ENCODE data around the gene CTIF.

CTIF gene

DNA sequence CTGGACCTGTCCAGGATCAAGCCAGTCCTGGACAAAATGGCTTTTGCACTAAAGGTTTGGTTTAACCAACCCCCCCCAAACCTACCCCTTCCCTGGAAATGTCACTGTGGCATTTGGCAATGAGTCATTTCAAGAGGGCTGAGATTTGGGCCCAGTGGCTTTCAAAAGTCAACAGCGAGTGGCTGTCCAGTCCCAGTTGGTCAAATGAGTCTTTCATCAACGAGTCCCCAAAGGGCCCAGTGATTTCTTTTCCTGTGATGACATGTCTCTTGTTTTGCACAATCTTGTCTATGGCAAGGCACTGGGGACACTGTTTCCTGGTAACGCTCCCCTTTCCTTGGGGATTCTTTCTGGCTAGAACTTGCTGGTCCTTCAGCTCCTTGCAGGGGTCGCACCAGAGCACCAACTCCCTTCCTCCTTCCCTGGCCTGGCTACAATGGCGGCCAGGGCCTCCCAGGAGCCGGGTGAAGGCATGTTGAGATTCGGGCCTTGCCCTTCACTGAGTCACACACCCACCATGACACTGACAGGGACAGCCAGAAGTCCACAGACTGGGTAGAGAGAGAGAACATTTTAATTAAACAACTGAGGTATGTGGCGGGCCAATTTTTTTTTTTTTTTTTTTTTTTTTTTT is 324.7 kb downstream of the CTIF start:
- Histone ChIP-seq H2AFZ (ENCODE audit: low read depth, low read length) (no peak overlapping the region), H3K4me1 (ENCODE audit: low read length) (peaks cover 9% of the 10 kb centered on the region), H3K9ac (ENCODE audit: low read length) (no peak overlapping the region), H4K20me1 (ENCODE audit: insufficient read depth, low read length) (no peaks in the 10 kb centered on the region), H3K27me3 (ENCODE audit: low read depth, low read length) (no peaks in the 10 kb centered on the region), H3K4me3 (ENCODE audit: low read length) (no peak overlapping the region), H3K27ac (ENCODE audit: low read length) (no peak overlapping the region), H3K36me3 (replicated peaks; ENCODE audit: low read depth, low read length) (peaks cover 10% of the 10 kb centered on the region), H3K79me2 (ENCODE audit: low read length) (no peaks in the 10 kb centered on the region), H3K9me3 (ENCODE audit: insufficient read depth, low read length) (no peaks in the 10 kb centered on the region), H3K4me2 (ENCODE audit: low read length) (no peak overlapping the region)
- no peak for TF ChIP-seq EZH2phosphoT487 (IDR thresholded peaks at IDR 0.05; ENCODE audit: low read depth)
- TF ChIP-seq, protein P1, sequence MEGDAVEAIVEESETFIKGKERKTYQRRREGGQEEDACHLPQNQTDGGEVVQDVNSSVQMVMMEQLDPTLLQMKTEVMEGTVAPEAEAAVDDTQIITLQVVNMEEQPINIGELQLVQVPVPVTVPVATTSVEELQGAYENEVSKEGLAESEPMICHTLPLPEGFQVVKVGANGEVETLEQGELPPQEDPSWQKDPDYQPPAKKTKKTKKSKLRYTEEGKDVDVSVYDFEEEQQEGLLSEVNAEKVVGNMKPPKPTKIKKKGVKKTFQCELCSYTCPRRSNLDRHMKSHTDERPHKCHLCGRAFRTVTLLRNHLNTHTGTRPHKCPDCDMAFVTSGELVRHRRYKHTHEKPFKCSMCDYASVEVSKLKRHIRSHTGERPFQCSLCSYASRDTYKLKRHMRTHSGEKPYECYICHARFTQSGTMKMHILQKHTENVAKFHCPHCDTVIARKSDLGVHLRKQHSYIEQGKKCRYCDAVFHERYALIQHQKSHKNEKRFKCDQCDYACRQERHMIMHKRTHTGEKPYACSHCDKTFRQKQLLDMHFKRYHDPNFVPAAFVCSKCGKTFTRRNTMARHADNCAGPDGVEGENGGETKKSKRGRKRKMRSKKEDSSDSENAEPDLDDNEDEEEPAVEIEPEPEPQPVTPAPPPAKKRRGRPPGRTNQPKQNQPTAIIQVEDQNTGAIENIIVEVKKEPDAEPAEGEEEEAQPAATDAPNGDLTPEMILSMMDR (IDR thresholded peaks at IDR 0.05; ENCODE audit: low read depth, low read length) = no peak

DNA sequence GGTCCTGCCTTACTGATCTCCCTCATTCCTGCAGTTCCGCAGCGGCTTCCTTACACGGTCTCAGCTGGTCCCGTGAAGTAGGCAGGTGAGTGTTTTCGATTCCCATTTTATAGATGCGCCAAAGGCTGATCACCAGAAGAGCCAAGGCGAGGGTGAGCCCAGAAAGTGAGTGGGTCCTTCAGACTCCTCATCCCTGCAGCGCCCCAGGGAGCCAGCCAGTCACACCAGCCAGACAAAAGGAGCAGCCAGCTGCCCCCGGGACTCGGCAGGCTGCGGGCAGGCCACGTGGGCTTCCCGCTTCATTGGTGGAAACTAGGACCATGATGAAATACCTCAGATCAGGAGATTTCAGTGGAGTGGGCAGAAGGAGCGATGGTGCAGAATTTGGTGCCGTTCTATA is 326.0 kb downstream of the CTIF start:
- Histone ChIP-seq H3K36me3 (replicated peaks; ENCODE audit: low read depth, low read length) (peaks cover 10% of the 10 kb centered on the region), H2AFZ (ENCODE audit: low read depth, low read length) (no peak overlapping the region), H3K4me2 (ENCODE audit: low read length) (no peak overlapping the region), H3K9me3 (ENCODE audit: insufficient read depth, low read length) (no peaks in the 10 kb centered on the region), H3K27ac (ENCODE audit: low read length) (no peak overlapping the region), H4K20me1 (ENCODE audit: insufficient read depth, low read length) (no peaks in the 10 kb centered on the region), H3K4me1 (ENCODE audit: low read length) (peaks cover 22% of the 10 kb centered on the region), H3K79me2 (ENCODE audit: low read length) (no peaks in the 10 kb centered on the region), H3K27me3 (ENCODE audit: low read depth, low read length) (no peaks in the 10 kb centered on the region), H3K9ac (ENCODE audit: low read length) (no peak overlapping the region), H3K4me3 (ENCODE audit: low read length) (no peak overlapping the region)
- TF ChIP-seq EZH2phosphoT487 (IDR thresholded peaks at IDR 0.05; ENCODE audit: low read depth) = no peak
- TF ChIP-seq, protein P1 (IDR thresholded peaks at IDR 0.05; ENCODE audit: low read depth, low read length) = no peak

DNA sequence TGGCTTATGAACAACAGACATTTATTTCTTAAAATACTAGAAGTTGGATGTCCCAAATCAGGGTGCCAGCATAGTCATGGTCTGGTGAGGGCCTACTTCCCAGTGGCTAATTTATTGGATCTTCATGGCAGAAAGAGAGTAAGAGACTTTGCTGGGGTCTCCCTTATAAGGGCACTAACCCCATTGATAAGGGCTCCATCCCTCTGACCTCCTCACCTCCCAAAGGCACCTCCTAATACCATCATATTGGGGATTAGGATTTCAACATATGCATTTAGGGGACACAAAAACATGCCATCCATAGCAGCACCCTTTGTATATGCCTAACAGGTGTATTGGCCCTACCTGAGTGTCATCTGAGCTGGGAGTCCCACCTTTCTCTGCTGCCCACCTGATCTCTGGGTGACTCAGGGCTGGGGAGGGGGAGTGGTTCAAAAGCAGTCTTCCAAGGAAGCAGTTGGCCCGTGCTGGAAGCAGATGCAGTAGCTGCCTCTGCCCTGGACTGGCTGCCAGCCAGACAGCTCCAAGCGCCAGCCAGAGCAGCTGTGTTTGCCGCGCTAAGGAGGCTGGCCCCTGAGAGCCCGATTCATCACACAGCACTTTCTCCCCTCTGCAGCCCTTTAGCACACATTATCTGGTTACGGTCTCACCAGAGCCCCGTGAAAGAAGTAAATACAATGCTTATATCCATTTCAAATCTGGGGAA is 327.4 kb downstream of the CTIF start:
- TF ChIP-seq EZH2phosphoT487 (IDR thresholded peaks at IDR 0.05; ENCODE audit: low read depth) = no peak
- TF ChIP-seq, protein P1 (IDR thresholded peaks at IDR 0.05; ENCODE audit: low read depth, low read length) = no peak
- H3K4me1 ChIP-seq (ENCODE audit: low read length) = peaks cover 22% of the 10 kb centered on the region
- no peaks in the 10 kb centered on the region for H3K27me3 ChIP-seq (ENCODE audit: low read depth, low read length)
- H3K9ac ChIP-seq (ENCODE audit: low read length) = no peak overlapping the region
- no peak overlapping the region for H3K4me3 ChIP-seq (ENCODE audit: low read length)
- H3K27ac ChIP-seq (ENCODE audit: low read length) = no peak overlapping the region
- H3K36me3 ChIP-seq (replicated peaks; ENCODE audit: low read depth, low read length) = peaks cover 10% of the 10 kb centered on the region
- H2AFZ ChIP-seq (ENCODE audit: low read depth, low read length) = no peak overlapping the region
- H3K4me2 ChIP-seq (ENCODE audit: low read length) = no peak overlapping the region
- H4K20me1 ChIP-seq (ENCODE audit: insufficient read depth, low read length) = no peaks in the 10 kb centered on the region
- H3K9me3 ChIP-seq (ENCODE audit: insufficient read depth, low read length) = no peaks in the 10 kb centered on the region
- no peaks in the 10 kb centered on the region for H3K79me2 ChIP-seq (ENCODE audit: low read length)

DNA sequence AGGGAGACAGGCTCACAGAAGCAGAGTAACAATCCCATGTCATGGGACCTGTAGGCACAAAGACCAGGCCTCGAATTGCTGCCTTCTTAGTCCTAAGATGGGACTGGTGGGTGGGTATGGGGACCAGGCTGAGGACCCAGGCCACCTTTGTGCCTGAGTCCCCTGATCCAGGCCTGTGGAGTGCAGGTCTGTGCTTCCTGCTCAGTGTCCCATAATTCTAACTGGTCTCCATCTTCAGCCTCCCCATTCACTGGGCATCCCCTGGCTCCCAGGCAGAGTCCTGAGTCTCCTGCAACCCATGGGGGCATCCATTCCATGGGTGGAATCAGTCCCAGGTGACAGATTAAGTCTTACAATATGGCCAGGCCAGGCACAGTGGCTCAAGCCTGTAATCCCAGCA is 328.0 kb downstream of the CTIF start:
- peaks cover 10% of the 10 kb centered on the region for H3K36me3 ChIP-seq (replicated peaks; ENCODE audit: low read depth, low read length)
- H2AFZ ChIP-seq (ENCODE audit: low read depth, low read length) = no peak overlapping the region
- H3K4me2 ChIP-seq (ENCODE audit: low read length) = no peak overlapping the region
- no peak for TF ChIP-seq EZH2phosphoT487 (IDR thresholded peaks at IDR 0.05; ENCODE audit: low read depth)
- TF ChIP-seq, protein P1 (IDR thresholded peaks at IDR 0.05; ENCODE audit: low read depth, low read length) = no peak
- H4K20me1 ChIP-seq (ENCODE audit: insufficient read depth, low read length) = no peaks in the 10 kb centered on the region
- no peaks in the 10 kb centered on the region for H3K27me3 ChIP-seq (ENCODE audit: low read depth, low read length)
- no peak overlapping the region for H3K9ac ChIP-seq (ENCODE audit: low read length)
- peaks cover 22% of the 10 kb centered on the region for H3K4me1 ChIP-seq (ENCODE audit: low read length)
- H3K27ac ChIP-seq (ENCODE audit: low read length) = no peak overlapping the region
- H3K4me3 ChIP-seq (ENCODE audit: low read length) = no peak overlapping the region
- H3K79me2 ChIP-seq (ENCODE audit: low read length) = no peaks in the 10 kb centered on the region
- H3K9me3 ChIP-seq (ENCODE audit: insufficient read depth, low read length) = no peaks in the 10 kb centered on the region
